ENCODE results near the gene EN1.

EN1 gene

GRCh38 chr2:118846953-118847761 lies at the start of gene EN1:
Gene EN1, minus strand, starts transcription at chr2:118847648. Its CDS starts 481 bp downstream, at chr2:118847167.
- DNase-seq, result no peak

- no peak for DNase-seq
Measured at GRCh38 chr2:118893100-118893499, 45.7 kb upstream of the EN1 start.

GRCh38 chr2:118889995-118890394 lies 42.5 kb upstream of the EN1 start:
- DNase-seq, result no peak

GRCh38 chr2:118883792-118884191 lies 36.3 kb upstream of the EN1 start:
- DNase-seq, result no peak

GRCh38 chr2:118882693-118883336 lies 35.4 kb upstream of the EN1 start:
- DNase-seq, result peak; percentile 1

- DNase-seq, result peak; percentile 11
Measured at GRCh38 chr2:118881490-118882129, 34.2 kb upstream of the EN1 start.

- no peak for DNase-seq
Measured at GRCh38 chr2:118880501-118880900, 33.1 kb upstream of the EN1 start.

GRCh38 chr2:118878531-118879149 lies 31.2 kb upstream of the EN1 start:
- no peak for DNase-seq

GRCh38 chr2:118875318-118875717 lies 27.9 kb upstream of the EN1 start:
- no peak for DNase-seq

- DNase-seq, result no peak
Measured at GRCh38 chr2:118874324-118874723, 26.9 kb upstream of the EN1 start.

GRCh38 chr2:118865106-118865505 lies 17.7 kb upstream of the EN1 start:
- peak; percentile 0 for DNase-seq

GRCh38 chr2:118864207-118864606 lies 16.8 kb upstream of the EN1 start:
- DNase-seq, result no peak

GRCh38 chr2:118861731-118862130 lies 14.3 kb upstream of the EN1 start:
- DNase-seq, result no peak

- DNase-seq, result no peak
Measured at GRCh38 chr2:118861242-118861641, 13.8 kb upstream of the EN1 start.

- no peak for DNase-seq
Measured at GRCh38 chr2:118860506-118860905, 13.1 kb upstream of the EN1 start.

GRCh38 chr2:118859157-118859770 lies 11.8 kb upstream of the EN1 start:
- DNase-seq, result no peak

- DNase-seq, result no peak
Measured at GRCh38 chr2:118858485-118859156, 11.2 kb upstream of the EN1 start.

GRCh38 chr2:118857677-118858484 lies 10.4 kb upstream of the EN1 start:
- no peak for DNase-seq

- no peak for DNase-seq
Measured at GRCh38 chr2:118856978-118857676, 9.7 kb upstream of the EN1 start.

GRCh38 chr2:118856330-118856977 lies 9.0 kb upstream of the EN1 start:
- DNase-seq, result no peak

Measured in NCI-H1092 (cell line).